ENCODE results near the gene NCOA3.

NCOA3 gene

GRCh38 chr20:47586649-47587294, 85.1 kb downstream of the NCOA3 start:
- no peak overlapping the region for H3K4me2 ChIP-seq (ENCODE audit: low read depth, low read length, poor library complexity, severe bottlenecking)
- TF ChIP-seq CTCF (conservative IDR thresholded peaks at IDR 0.05; ENCODE audit: low read length) (no peak), EZH2phosphoT487 (IDR thresholded peaks at IDR 0.05; ENCODE audit: borderline replicate concordance) (no peak)
- no peaks in the 10 kb centered on the region for H3K9me3 ChIP-seq (ENCODE audit: insufficient read depth, low read depth, low read length)
- no peak overlapping the region for H2AFZ ChIP-seq (ENCODE audit: low read length)
- H3K36me3 ChIP-seq (ENCODE audit: insufficient read depth, low read length): peaks cover 7% of the 10 kb centered on the region; the same call in 1 of the 2 replicates
- H3K79me2 ChIP-seq (ENCODE audit: insufficient read depth, low read length): peaks cover under 1% of the 10 kb centered on the region; the same call in 1 of the 2 replicates
- no peaks in the 10 kb centered on the region for H3K4me1 ChIP-seq (ENCODE audit: insufficient read depth, low read length, poor library complexity, severe bottlenecking)
- H3K9ac ChIP-seq (ENCODE audit: low read depth, low read length, poor library complexity, severe bottlenecking): no peak overlapping the region
- H3F3A ChIP-seq (ENCODE audit: low read depth): no peaks in the 10 kb centered on the region
- H3K4me3 ChIP-seq (ENCODE audit: low read length, poor library complexity, severe bottlenecking): no peak overlapping the region
- no peaks in the 10 kb centered on the region for H3K9me2 ChIP-seq (replicated peaks; ENCODE audit: low read depth, low read length)
- no peaks in the 10 kb centered on the region for H4K20me1 ChIP-seq (ENCODE audit: insufficient read depth, low read length, poor library complexity, severe bottlenecking)
- no peaks in the 10 kb centered on the region for H3K27me3 ChIP-seq (ENCODE audit: insufficient read depth, low read length, poor library complexity, severe bottlenecking)

DNA sequence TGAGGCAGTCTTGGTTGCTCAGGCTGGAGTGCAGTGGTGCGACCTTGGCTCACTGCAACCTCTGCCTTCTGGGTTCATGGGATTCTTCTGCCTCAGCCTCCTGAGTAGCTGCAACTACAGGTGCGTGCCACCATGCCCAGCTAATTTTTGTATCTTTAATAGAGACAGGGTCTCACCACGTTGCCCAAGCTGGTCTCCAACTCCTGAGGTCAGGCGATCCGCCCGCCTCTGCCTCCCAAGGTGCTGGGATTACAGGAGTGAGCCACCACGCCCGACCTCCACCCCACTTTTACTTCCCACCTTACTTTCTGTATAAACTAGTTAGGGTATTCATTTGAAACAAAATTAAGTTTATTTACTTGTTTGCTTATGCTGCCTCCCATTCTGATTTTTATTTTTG, 86.5 kb downstream of the NCOA3 start:
- Histone ChIP-seq H3K27me3 (ENCODE audit: insufficient read depth, low read length, poor library complexity, severe bottlenecking) (no peaks in the 10 kb centered on the region), H3K36me3 (ENCODE audit: insufficient read depth, low read length) (peaks cover 7% of the 10 kb centered on the region; the same call in 1 of the 2 replicates), H3K9me2 (replicated peaks; ENCODE audit: low read depth, low read length) (no peaks in the 10 kb centered on the region), H3K9ac (ENCODE audit: low read depth, low read length, poor library complexity, severe bottlenecking) (no peak overlapping the region), H3F3A (ENCODE audit: low read depth) (no peaks in the 10 kb centered on the region), H3K4me3 (ENCODE audit: low read length, poor library complexity, severe bottlenecking) (no peak overlapping the region), H3K4me2 (ENCODE audit: low read depth, low read length, poor library complexity, severe bottlenecking) (no peak overlapping the region), H3K79me2 (ENCODE audit: insufficient read depth, low read length) (no peaks in the 10 kb centered on the region), H3K9me3 (ENCODE audit: insufficient read depth, low read depth, low read length) (no peaks in the 10 kb centered on the region), H3K4me1 (ENCODE audit: insufficient read depth, low read length, poor library complexity, severe bottlenecking) (no peaks in the 10 kb centered on the region), H4K20me1 (ENCODE audit: insufficient read depth, low read length, poor library complexity, severe bottlenecking) (no peaks in the 10 kb centered on the region), H2AFZ (ENCODE audit: low read length) (no peak overlapping the region)
- TF ChIP-seq EZH2phosphoT487 (IDR thresholded peaks at IDR 0.05; ENCODE audit: borderline replicate concordance): no peak
- TF ChIP-seq CTCF (conservative IDR thresholded peaks at IDR 0.05; ENCODE audit: low read length): no peak

DNA sequence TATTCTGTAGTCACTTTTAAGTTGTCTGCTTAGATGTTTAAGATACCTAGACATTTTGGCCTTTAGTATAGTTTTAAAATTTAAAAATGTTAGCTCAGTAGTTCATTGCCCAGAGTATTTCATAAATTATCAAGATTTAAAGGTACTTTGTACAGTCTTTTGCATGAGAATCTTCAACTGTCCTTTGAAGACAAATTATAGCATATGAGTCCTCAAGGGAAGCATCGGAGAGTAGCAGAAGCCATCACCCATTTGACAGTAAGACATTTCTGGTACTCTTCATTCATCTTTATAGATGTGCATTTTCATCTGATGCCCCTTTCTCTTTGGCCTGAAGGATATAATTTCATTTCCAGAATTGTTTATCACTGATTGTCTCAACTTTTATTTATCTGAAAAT, 89.5 kb downstream of the NCOA3 start:
- no peak overlapping the region for H3K4me3 ChIP-seq (ENCODE audit: low read length, poor library complexity, severe bottlenecking)
- H3F3A ChIP-seq (ENCODE audit: low read depth): no peaks in the 10 kb centered on the region
- no peaks in the 10 kb centered on the region for H3K9me2 ChIP-seq (replicated peaks; ENCODE audit: low read depth, low read length)
- no peaks in the 10 kb centered on the region for H3K36me3 ChIP-seq (ENCODE audit: insufficient read depth, low read length)
- H4K20me1 ChIP-seq (ENCODE audit: insufficient read depth, low read length, poor library complexity, severe bottlenecking): no peaks in the 10 kb centered on the region
- TF ChIP-seq CTCF (conservative IDR thresholded peaks at IDR 0.05; ENCODE audit: low read length) (no peak), EZH2phosphoT487 (IDR thresholded peaks at IDR 0.05; ENCODE audit: borderline replicate concordance) (no peak)
- no peak overlapping the region for H2AFZ ChIP-seq (ENCODE audit: low read length)
- H3K9ac ChIP-seq (ENCODE audit: low read depth, low read length, poor library complexity, severe bottlenecking): no peak overlapping the region
- no peak overlapping the region for H3K4me2 ChIP-seq (ENCODE audit: low read depth, low read length, poor library complexity, severe bottlenecking)
- H3K4me1 ChIP-seq (ENCODE audit: insufficient read depth, low read length, poor library complexity, severe bottlenecking): no peaks in the 10 kb centered on the region
- no peaks in the 10 kb centered on the region for H3K27me3 ChIP-seq (ENCODE audit: insufficient read depth, low read length, poor library complexity, severe bottlenecking)
- H3K9me3 ChIP-seq (ENCODE audit: insufficient read depth, low read depth, low read length): no peaks in the 10 kb centered on the region
- H3K79me2 ChIP-seq (ENCODE audit: insufficient read depth, low read length): no peaks in the 10 kb centered on the region
